Measurements from ENCODE around the gene KIAA1614. TPM values are rescaled to one million over a fixed set of nuclear protein-coding genes. Genes with fewer than 3 reads are reported as not detected.

Gene KIAA1614, protein sequence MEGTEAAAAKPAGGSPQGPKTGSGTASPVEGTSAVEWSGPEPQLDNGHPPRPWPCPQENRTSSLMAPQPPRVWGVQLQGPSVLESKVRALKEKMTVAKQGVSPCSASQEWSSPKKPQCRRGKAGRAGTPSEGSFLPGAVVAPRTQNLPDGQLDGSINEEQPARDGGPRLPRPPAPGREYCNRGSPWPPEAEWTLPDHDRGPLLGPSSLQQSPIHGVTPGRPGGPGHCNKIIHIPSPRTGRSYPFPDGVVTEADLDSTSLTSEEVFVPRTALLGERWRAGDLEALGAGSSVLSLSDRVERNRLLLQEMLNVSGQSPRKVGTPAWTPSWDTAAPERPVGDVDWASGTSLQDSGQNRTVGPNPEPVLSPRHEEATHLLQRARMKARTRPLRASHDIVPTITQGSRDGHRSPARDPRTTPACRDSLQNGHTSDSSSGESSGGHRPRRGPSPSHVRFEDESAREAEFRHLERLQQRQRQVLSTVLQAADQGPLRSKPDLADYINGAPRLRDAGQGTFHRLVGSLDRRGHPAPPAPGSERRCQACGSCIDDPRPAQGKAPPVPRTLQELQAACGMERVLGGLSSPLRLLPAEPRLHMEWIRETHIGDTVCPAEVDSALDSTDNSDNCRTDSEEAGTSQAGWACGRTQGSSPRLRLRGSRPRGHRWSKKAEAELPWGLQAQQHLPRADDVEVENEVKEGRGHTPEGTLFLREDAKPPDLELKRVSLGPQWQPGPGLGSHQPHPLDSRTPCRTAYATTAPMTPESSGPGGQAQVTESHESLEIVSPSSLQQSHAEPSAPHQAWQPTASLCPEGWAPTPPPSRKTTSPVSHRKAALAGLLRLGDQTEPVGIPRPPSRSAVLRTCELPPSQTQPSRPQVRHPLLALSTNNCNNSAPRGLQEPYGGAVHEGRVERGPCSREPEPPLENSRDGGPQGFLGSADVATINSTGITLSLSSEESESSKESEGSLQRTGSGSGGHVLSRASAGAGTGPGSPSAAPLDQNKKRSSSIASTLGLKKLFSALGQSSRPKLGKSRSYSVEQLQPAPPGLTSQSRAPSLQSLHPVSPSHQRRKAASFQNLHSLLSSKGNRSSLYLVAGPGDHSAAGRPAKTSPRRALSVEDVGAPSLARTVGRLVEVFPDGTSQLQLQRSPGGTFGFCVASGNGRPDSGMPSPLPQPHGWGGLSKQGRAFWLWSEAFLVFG
- 1 to 10 TPM; 2.3 to 9.1 (median 4.3) TPM for total RNA-seq

DNA sequence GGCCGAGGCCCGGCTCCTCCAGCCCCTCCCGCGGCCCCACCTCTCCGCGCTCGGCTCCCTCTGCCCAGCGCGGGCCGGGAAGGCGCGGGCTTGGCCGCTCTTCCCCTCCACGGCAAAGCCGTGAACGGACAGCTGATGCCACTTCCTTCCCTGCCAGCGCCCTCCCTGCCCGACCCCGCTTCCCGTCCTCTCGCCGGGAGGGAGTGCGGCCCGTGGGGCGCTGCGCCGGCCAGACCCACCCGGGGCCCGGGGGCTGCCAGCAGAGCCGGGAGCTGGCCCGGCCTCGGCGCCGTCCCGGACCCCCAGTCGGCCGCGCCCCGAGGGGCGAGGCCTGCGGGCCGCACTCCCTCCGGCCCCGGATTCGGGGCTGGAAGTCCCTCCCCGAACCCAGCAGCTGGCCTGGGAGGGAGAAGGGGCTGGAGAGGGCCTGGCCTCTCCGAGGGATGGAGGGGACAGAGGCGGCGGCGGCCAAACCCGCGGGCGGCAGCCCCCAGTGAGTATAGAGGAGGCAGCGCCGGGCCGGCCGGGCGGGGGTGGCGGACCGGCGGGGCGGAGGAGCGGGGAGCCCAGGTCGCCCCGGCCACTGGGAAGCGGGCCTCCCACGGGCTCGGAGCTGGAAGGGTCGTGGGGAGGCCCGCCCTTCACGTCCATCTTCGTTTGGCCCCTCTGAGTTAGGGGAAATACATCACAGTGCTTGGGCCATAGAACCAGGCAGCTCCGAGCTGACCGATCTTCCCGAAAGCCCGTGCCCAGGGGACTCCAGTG lies at the start of gene KIAA1614:
KIAA1614 (plus strand) TSS at position 97 of the 765 bp plus-strand sequence; CDS start at position 444, 347 bp downstream.
- no peak for DNase-seq (ENCODE audit: low spot score in 2 of 2)
- peak within 1 kb of the TSS; percentile 69 to 91 (median 73) for H3K4me3 ChIP-seq
- intact Hi-C loops (cut with DNase I; ENCODE audit: low total_unique reads), result no loop called here
- TF ChIP-seq POLR2AphosphoS5 (IDR thresholded peaks at IDR 0.05) (no peak), POLR2A (IDR thresholded peaks at IDR 0.05) (no peak), CTCF (IDR thresholded peaks at IDR 0.05) (no peak)
- no peaks in the 10 kb centered on the region for H3K36me3 ChIP-seq
- peak within 1 kb of the TSS; percentile 79 to 93 for H3K27ac ChIP-seq
- H3K9me3 ChIP-seq, result no peaks in the 10 kb centered on the region
- peaks cover 0 to 5% of the 10 kb centered on the region in 2 donors for H3K27me3 ChIP-seq
- H3K4me1 ChIP-seq, result no peaks in the 10 kb centered on the region

- Histone ChIP-seq H3K9me3 (no peaks in the 10 kb centered on the region), H3K4me1 (no peaks in the 10 kb centered on the region), H3K36me3 (no peaks in the 10 kb centered on the region), H3K4me3 (no peak overlapping the region), H3K27me3 (no peaks in the 10 kb centered on the region), H3K27ac (no peak overlapping the region)
- intact Hi-C loops (cut with DNase I; ENCODE audit: low total_unique reads), result no loop called here
- no peak for DNase-seq (ENCODE audit: low spot score in 2 of 2)
- peak; percentile 66 to 79 (median 78) for TF ChIP-seq CTCF (IDR thresholded peaks at IDR 0.05)
- no peak for TF ChIP-seq POLR2A (IDR thresholded peaks at IDR 0.05)
- TF ChIP-seq POLR2AphosphoS5 (IDR thresholded peaks at IDR 0.05), result no peak
These were observed 49.4 kb upstream of the KIAA1614 start for GRCh38 chr1:180863158-180863775.

- peak in 2 of 3 donors; percentile 49 to 50 for TF ChIP-seq CTCF (IDR thresholded peaks at IDR 0.05)
- TF ChIP-seq POLR2AphosphoS5 (IDR thresholded peaks at IDR 0.05), result no peak
- TF ChIP-seq POLR2A (IDR thresholded peaks at IDR 0.05), result no peak
- no peaks in the 10 kb centered on the region for H3K27me3 ChIP-seq
- intact Hi-C loops (cut with DNase I; ENCODE audit: low total_unique reads), result no loop called here
- no peaks in the 10 kb centered on the region for H3K4me1 ChIP-seq
- H3K27ac ChIP-seq, result no peak overlapping the region
- no peak for DNase-seq (ENCODE audit: low spot score in 2 of 2)
- no peaks in the 10 kb centered on the region for H3K9me3 ChIP-seq
- no peak overlapping the region for H3K4me3 ChIP-seq
- H3K36me3 ChIP-seq, result no peaks in the 10 kb centered on the region
These were observed 30.7 kb upstream of the KIAA1614 start for GRCh38 chr1:180881806-180882509.

GRCh38 chr1:180884588-180885300 lies 28.0 kb upstream of the KIAA1614 start:
- Histone ChIP-seq H3K9me3 (no peaks in the 10 kb centered on the region), H3K36me3 (no peaks in the 10 kb centered on the region), H3K4me1 (no peaks in the 10 kb centered on the region), H3K27me3 (no peaks in the 10 kb centered on the region), H3K4me3 (no peak overlapping the region), H3K27ac (no peak overlapping the region)
- no peak for DNase-seq (ENCODE audit: low spot score in 2 of 2)
- TF ChIP-seq POLR2AphosphoS5 (IDR thresholded peaks at IDR 0.05) (no peak), POLR2A (IDR thresholded peaks at IDR 0.05) (no peak), CTCF (IDR thresholded peaks at IDR 0.05) (no peak)
- intact Hi-C loops (cut with DNase I; ENCODE audit: low total_unique reads), result no loop called here

All from breast epithelium (tissue), 4 donors.